ENCODE measurements around the gene RFLNA.
"Not testable (repeated sequence)": the region's sequence is repeated elsewhere in the genome, so short reads cannot be mapped to it uniquely, and the experiment has no call there.

Gene RFLNA

GRCh38 chr12:124321556-124322270 is 26.8 kb downstream of the RFLNA start:
- TF ChIP-seq, protein P1, sequence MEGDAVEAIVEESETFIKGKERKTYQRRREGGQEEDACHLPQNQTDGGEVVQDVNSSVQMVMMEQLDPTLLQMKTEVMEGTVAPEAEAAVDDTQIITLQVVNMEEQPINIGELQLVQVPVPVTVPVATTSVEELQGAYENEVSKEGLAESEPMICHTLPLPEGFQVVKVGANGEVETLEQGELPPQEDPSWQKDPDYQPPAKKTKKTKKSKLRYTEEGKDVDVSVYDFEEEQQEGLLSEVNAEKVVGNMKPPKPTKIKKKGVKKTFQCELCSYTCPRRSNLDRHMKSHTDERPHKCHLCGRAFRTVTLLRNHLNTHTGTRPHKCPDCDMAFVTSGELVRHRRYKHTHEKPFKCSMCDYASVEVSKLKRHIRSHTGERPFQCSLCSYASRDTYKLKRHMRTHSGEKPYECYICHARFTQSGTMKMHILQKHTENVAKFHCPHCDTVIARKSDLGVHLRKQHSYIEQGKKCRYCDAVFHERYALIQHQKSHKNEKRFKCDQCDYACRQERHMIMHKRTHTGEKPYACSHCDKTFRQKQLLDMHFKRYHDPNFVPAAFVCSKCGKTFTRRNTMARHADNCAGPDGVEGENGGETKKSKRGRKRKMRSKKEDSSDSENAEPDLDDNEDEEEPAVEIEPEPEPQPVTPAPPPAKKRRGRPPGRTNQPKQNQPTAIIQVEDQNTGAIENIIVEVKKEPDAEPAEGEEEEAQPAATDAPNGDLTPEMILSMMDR (IDR thresholded peaks at IDR 0.05; ENCODE audit: low read depth, low read length): no peak
- peaks cover 30% of the 10 kb centered on the region for H3K36me3 ChIP-seq
- no peaks in the 10 kb centered on the region for H3K27me3 ChIP-seq
- H3K4me1 ChIP-seq: no peaks in the 10 kb centered on the region
- no peak for DNase-seq
- no peak overlapping the region for H3K4me3 ChIP-seq (ENCODE audit: low read depth, low read length)
- H3K9me3 ChIP-seq: peaks cover 7% of the 10 kb centered on the region

- Histone ChIP-seq H3K9me3 (peaks cover 7% of the 10 kb centered on the region), H3K36me3 (peaks cover 33% of the 10 kb centered on the region), H3K4me1 (no peaks in the 10 kb centered on the region), H3K4me3 (ENCODE audit: low read depth, low read length) (no peak overlapping the region), H3K27me3 (no peaks in the 10 kb centered on the region)
- TF ChIP-seq, protein P1 (IDR thresholded peaks at IDR 0.05; ENCODE audit: low read depth, low read length): no peak
- DNase-seq: no peak
These were observed 27.5 kb downstream of the RFLNA start for GRCh38 chr12:124322271-124322998.

DNA sequence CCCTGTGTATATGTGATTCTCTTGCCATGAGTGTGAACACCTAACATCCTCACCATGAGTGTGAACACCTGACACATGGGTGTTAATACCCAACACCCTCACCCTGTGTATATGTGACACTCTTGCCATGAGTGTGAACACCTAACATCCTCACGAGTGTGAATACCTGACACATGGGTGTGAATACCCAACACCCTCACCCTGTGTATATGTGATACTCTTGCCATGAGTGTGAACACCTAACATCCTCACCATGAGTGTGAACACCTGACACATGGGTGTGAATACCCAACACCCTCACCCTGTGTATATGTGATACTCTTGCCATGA is 28.1 kb downstream of the RFLNA start:
- not testable (repeated sequence) for H3K4me1 ChIP-seq

DNA sequence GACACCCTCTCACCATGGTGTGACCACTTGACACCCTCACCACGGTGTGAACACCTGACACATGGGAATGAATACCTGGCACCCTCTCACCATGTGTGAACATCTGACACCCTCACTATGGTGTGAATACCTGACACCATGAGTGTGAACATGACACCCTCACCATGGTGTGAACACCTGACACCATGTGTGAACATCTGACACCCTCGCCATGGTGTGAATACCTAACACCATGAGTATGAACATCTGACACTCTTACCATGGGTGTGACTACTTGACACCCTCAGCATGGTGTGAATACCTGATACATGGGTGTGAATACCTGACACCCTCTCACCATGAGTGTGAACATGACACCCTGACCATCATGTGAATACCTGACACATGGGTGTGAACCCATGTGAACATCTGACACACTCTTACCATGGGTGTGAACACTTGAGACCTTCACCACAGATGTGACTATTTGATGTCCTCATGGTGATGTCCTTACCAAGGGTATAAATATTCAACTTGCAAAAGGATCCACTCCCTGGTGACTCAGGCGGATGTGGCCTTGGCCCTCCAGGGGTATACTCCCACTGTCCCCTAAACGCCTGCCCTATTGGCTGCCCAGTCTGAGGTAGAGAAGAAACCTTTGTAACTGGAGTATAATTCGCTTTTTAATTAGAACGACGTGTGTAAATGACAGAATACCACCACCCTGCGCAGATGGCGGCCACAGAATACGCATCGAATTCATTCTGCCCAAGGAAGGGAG is 29.1 kb downstream of the RFLNA start:
- Histone ChIP-seq H3K9me3 (peaks cover 7% of the 10 kb centered on the region), H3K4me1 (no peaks in the 10 kb centered on the region), H3K27me3 (no peaks in the 10 kb centered on the region), H3K36me3 (peaks cover 43% of the 10 kb centered on the region), H3K4me3 (ENCODE audit: low read depth, low read length) (no peak overlapping the region)
- no peak for DNase-seq
- TF ChIP-seq, protein P1 (IDR thresholded peaks at IDR 0.05; ENCODE audit: low read depth, low read length): no peak

More for the DNA sequence above, 28.1 kb downstream of the RFLNA start:
- H3K9me3 ChIP-seq; H3K4me3 ChIP-seq (ENCODE audit: low read depth, low read length); H3K27me3 ChIP-seq; DNase-seq: not testable (repeated sequence)
- peaks cover 35% of the 10 kb centered on the region for H3K36me3 ChIP-seq

GRCh38 chr12:124324803-124325705 is 30.2 kb downstream of the RFLNA start:
- Histone ChIP-seq H3K4me3 (ENCODE audit: low read depth, low read length) (no peak overlapping the region), H3K9me3 (peaks cover 7% of the 10 kb centered on the region), H3K36me3 (peaks cover 45% of the 10 kb centered on the region), H3K27me3 (no peaks in the 10 kb centered on the region), H3K4me1 (no peaks in the 10 kb centered on the region)
- TF ChIP-seq, protein P1 (IDR thresholded peaks at IDR 0.05; ENCODE audit: low read depth, low read length): no peak; the same call in 1 of the 2 replicates
- no peak for DNase-seq

DNA sequence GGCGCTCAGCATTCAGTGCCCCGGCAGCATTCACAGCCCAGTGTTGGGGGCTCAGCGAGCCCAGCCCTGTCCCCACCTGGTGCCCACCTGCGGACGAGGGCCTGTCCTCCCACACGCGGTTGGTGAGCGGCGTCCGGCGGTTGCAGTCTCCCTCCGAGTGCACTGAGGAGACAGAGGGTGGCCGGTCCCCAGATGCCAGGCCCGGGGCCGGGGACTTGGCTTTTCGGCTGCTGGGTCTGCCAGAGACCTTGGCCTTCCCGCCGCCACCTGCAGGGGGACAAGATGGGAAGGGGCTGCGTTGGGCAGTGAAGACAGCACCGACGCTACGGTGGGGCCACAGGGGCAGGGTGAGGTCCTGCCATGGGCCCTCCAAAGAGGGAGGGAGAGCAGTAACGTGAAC is 31.2 kb downstream of the RFLNA start:
- TF ChIP-seq, protein P1 (IDR thresholded peaks at IDR 0.05; ENCODE audit: low read depth, low read length): no peak
- Histone ChIP-seq H3K9me3 (peaks cover 7% of the 10 kb centered on the region), H3K4me1 (no peaks in the 10 kb centered on the region), H3K27me3 (no peaks in the 10 kb centered on the region), H3K36me3 (peaks cover 54% of the 10 kb centered on the region), H3K4me3 (ENCODE audit: low read depth, low read length) (no peak overlapping the region)
- no peak for DNase-seq
